WTC11 (cell line): ENCODE measurements around the gene GALNT4. TPM values are rescaled to one million over a fixed set of nuclear protein-coding genes. Genes with fewer than 3 reads are reported as not detected.

Experiments
- ATAC-seq: fragments of 200-7000 bp; cut with Tn5 transposase; 2 replicates; pipeline ENCODE4 v1.10.0; 2021; ENCODE audit warnings: mild to moderate bottlenecking, moderate library complexity
- CTCF ChIA-PET: fragments of 300-600 bp; sonication (Branson Sonifier 250); formaldehyde crosslinking; loops from one replicate; lab custom pipeline; 2021; ENCODE audit warnings: antibody characterized with exemption; lab: Charles Lee
- POLR2A ChIA-PET: fragments of 350-600 bp; sonication (Branson Sonifier 250); formaldehyde crosslinking; loops from one replicate; lab custom pipeline; 2021; ENCODE audit warnings: antibody characterized with exemption; lab: Charles Lee
- DNase-seq: peaks from one replicate; pipeline ENCODE4 v3.0.0; 2021; ENCODE audit warnings: low spot score
- H3K27ac Mint-ChIP-seq: 2 replicates; pipeline ENCODE4 v1.8.0; 2021; ENCODE audit warnings: mixed read lengths
- H3K27me3 Mint-ChIP-seq: 2 replicates; pipeline ENCODE4 v1.8.0; 2021; ENCODE audit warnings: low read depth, mild to moderate bottlenecking, moderate library complexity, mixed read lengths
- H3K36me3 Mint-ChIP-seq: 2 replicates; pipeline ENCODE4 v1.8.0; 2021; ENCODE audit warnings: mixed read lengths
- H3K4me1 Mint-ChIP-seq: 2 replicates; pipeline ENCODE4 v1.8.0; 2022; ENCODE audit warnings: mixed read lengths
- H3K4me3 Mint-ChIP-seq: 2 replicates; pipeline ENCODE4 v1.8.0; 2021; ENCODE audit warnings: mild to moderate bottlenecking, moderate library complexity, mixed read lengths
- H3K9me3 Mint-ChIP-seq: 2 replicates; pipeline ENCODE4 v1.8.0; 2021; ENCODE audit warnings: mixed read lengths
- CBFB ChIP-seq: sonication (generic); formaldehyde crosslinking; IDR thresholded peaks from 2 replicates; pipeline ENCODE4 v1.8.1; 2022; ENCODE audit warnings: mild to moderate bottlenecking, low read depth, missing genetic modification reagents
- ESRRA ChIP-seq: sonication (generic); formaldehyde crosslinking; IDR thresholded peaks from 2 replicates; pipeline ENCODE4 v1.8.1; 2022; ENCODE audit warnings: mild to moderate bottlenecking, missing genetic modification reagents, borderline replicate concordance
- FOXK1 ChIP-seq: sonication (generic); formaldehyde crosslinking; IDR thresholded peaks from 2 replicates; pipeline ENCODE4 v1.8.0; 2022; ENCODE audit warnings: mild to moderate bottlenecking, moderate library complexity, missing genetic modification reagents
- GTF2I ChIP-seq: fragments of 250-450 bp; sonication (Bioruptor Pico); conservative IDR thresholded peaks from 2 replicates; pipeline ENCODE4 v1.4.0; 2021; ENCODE audit warnings: mild to moderate bottlenecking
- HMGA2 ChIP-seq: fragments of 250-450 bp; sonication (Bioruptor Pico); IDR thresholded peaks from 2 replicates; pipeline ENCODE4 v1.4.0; 2021; ENCODE audit warnings: mild to moderate bottlenecking, moderate library complexity
- JAZF1 ChIP-seq: fragments of 250-450 bp; sonication (Bioruptor Pico); IDR thresholded peaks from 2 replicates; pipeline ENCODE4 v1.9.0; 2021; ENCODE audit warnings: moderate library complexity, mild to moderate bottlenecking, inconsistent platforms
- NFE2L1 ChIP-seq: sonication (generic); formaldehyde crosslinking; IDR thresholded peaks from 2 replicates; pipeline ENCODE4 v1.8.1; 2023; ENCODE audit warnings: missing genetic modification reagents
- NFYB ChIP-seq: sonication (generic); formaldehyde crosslinking; conservative IDR thresholded peaks from 2 replicates; pipeline ENCODE4 v1.8.0; 2022; ENCODE audit warnings: low read depth, missing genetic modification reagents
- RORB ChIP-seq: fragments of 250-450 bp; sonication (Bioruptor Pico); IDR thresholded peaks from 2 replicates; pipeline ENCODE4 v1.9.0; 2021; ENCODE audit warnings: mild to moderate bottlenecking
- SMAD3 ChIP-seq: sonication (generic); formaldehyde crosslinking; IDR thresholded peaks from 2 replicates; pipeline ENCODE4 v1.8.0; 2022; ENCODE audit warnings: missing genetic modification reagents, mild to moderate bottlenecking, borderline replicate concordance
- TP53 ChIP-seq: sonication (generic); formaldehyde crosslinking; IDR thresholded peaks from 2 replicates; pipeline ENCODE4 v1.8.1; 2023; ENCODE audit warnings: mild to moderate bottlenecking, missing genetic modification reagents
- ZNF121 ChIP-seq: sonication (generic); formaldehyde crosslinking; IDR thresholded peaks from 2 replicates; pipeline ENCODE4 v1.8.0; 2023; ENCODE audit warnings: missing genetic modification reagents
- ZNF138 ChIP-seq: sonication (generic); formaldehyde crosslinking; conservative IDR thresholded peaks from 2 replicates; pipeline ENCODE4 v1.8.1; 2022; ENCODE audit warnings: mild to moderate bottlenecking, moderate library complexity, missing genetic modification reagents
- ZNF396 ChIP-seq: fragments of 250-450 bp; sonication (Bioruptor Pico); IDR thresholded peaks from 2 replicates; pipeline ENCODE4 v1.8.0; 2021; ENCODE audit warnings: mild to moderate bottlenecking, moderate library complexity, borderline replicate concordance
- ZNF671 ChIP-seq: fragments of 250-450 bp; sonication (Bioruptor Pico); IDR thresholded peaks from 2 replicates; pipeline ENCODE4 v1.8.0; 2021; ENCODE audit warnings: mild to moderate bottlenecking
- total RNA-seq: library from RNA; stranded (reverse); gene quantifications from 3 replicates; pipeline ENCODE4 v1.2.3, GENCODE V29; 2021
- TF ChIP-seq, protein P1 (sequence below): sonication (generic); formaldehyde crosslinking; IDR thresholded peaks from 2 replicates; pipeline ENCODE4 v1.8.0; 2023; ENCODE audit warnings: missing genetic modification reagents
- TF ChIP-seq, protein P2 (sequence below): sonication (generic); formaldehyde crosslinking; IDR thresholded peaks from 2 replicates; pipeline ENCODE4 v1.8.1; 2023; ENCODE audit warnings: mild to moderate bottlenecking, missing genetic modification reagents
- TF ChIP-seq, protein P3 (sequence below): sonication (generic); formaldehyde crosslinking; IDR thresholded peaks from 2 replicates; pipeline ENCODE4 v1.8.1; 2022; ENCODE audit warnings: mild to moderate bottlenecking, missing genetic modification reagents, moderate library complexity, borderline replicate concordance
- TF ChIP-seq, protein P4 (sequence below): sonication (generic); formaldehyde crosslinking; IDR thresholded peaks from 2 replicates; pipeline ENCODE4 v1.8.0; 2023; ENCODE audit warnings: mild to moderate bottlenecking, missing genetic modification reagents
- TF ChIP-seq, protein P5 (sequence below): sonication (generic); formaldehyde crosslinking; IDR thresholded peaks from 2 replicates; pipeline ENCODE4 v1.8.1; 2023; ENCODE audit warnings: mild to moderate bottlenecking, moderate library complexity, missing genetic modification reagents

GALNT4 gene
- total RNA-seq, 1 experiment from 2014 or later, result 3.9 TPM

DNA sequence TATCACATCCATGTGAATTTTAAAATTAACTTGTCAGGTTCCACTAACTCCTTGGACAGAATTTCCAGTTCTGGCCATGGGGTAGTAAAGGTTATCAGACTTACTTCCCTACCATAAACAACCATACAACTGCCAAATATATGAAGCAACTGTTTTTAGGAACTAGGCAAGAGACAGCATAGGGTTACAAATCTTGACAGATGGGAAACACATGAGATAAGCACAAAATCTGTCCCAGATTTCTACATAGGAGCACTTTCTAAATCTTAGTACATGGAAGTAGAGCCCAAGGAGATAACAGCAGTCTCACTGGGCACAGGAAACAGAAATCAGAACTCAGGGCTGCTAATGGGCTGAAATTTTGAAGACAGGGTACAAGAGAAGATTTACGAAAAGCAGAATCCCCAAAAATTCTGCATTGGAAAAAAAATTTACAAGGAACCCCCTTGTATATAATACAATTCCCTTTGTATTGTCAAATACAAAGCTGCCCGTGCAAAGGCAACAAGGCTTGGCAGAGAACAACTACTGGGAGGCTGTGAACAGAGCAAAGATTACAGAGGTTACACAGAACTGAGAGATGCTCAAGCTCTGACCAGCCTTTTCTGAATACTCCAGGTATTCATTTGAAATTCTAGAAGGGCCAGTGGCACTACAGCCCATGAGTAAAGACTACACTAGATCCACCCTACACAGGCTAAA is 43.2 kb downstream of the GALNT4 start:
- no peak overlapping the region for H3K4me3 Mint-ChIP-seq
- TF ChIP-seq, protein P1, sequence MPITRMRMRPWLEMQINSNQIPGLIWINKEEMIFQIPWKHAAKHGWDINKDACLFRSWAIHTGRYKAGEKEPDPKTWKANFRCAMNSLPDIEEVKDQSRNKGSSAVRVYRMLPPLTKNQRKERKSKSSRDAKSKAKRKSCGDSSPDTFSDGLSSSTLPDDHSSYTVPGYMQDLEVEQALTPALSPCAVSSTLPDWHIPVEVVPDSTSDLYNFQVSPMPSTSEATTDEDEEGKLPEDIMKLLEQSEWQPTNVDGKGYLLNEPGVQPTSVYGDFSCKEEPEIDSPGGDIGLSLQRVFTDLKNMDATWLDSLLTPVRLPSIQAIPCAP (CRISPR knock-in tag), result no peak
- no peak for TF ChIP-seq JAZF1
- no peak for TF ChIP-seq ESRRA (CRISPR knock-in tag)
- TF ChIP-seq NFE2L1 (CRISPR knock-in tag), result no peak
- no peak for TF ChIP-seq ZNF121
- no peak for TF ChIP-seq NFYB (CRISPR knock-in tag)
- TF ChIP-seq GTF2I (CRISPR knock-in tag), result no peak
- TF ChIP-seq ZNF138 (CRISPR knock-in tag), result no peak
- no peak for TF ChIP-seq ZNF396 (CRISPR knock-in tag)
- no peak for TF ChIP-seq SMAD3
- no peak for TF ChIP-seq ZNF671 (CRISPR knock-in tag)
- TF ChIP-seq, protein P2, sequence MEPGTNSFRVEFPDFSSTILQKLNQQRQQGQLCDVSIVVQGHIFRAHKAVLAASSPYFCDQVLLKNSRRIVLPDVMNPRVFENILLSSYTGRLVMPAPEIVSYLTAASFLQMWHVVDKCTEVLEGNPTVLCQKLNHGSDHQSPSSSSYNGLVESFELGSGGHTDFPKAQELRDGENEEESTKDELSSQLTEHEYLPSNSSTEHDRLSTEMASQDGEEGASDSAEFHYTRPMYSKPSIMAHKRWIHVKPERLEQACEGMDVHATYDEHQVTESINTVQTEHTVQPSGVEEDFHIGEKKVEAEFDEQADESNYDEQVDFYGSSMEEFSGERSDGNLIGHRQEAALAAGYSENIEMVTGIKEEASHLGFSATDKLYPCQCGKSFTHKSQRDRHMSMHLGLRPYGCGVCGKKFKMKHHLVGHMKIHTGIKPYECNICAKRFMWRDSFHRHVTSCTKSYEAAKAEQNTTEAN, result no peak
- TF ChIP-seq, protein P3, sequence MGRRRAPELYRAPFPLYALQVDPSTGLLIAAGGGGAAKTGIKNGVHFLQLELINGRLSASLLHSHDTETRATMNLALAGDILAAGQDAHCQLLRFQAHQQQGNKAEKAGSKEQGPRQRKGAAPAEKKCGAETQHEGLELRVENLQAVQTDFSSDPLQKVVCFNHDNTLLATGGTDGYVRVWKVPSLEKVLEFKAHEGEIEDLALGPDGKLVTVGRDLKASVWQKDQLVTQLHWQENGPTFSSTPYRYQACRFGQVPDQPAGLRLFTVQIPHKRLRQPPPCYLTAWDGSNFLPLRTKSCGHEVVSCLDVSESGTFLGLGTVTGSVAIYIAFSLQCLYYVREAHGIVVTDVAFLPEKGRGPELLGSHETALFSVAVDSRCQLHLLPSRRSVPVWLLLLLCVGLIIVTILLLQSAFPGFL (CRISPR knock-in tag), result no peak
- TF ChIP-seq RORB (CRISPR knock-in tag), result no peak
- TF ChIP-seq HMGA2 (CRISPR knock-in tag), result no peak
- TF ChIP-seq, protein P4, sequence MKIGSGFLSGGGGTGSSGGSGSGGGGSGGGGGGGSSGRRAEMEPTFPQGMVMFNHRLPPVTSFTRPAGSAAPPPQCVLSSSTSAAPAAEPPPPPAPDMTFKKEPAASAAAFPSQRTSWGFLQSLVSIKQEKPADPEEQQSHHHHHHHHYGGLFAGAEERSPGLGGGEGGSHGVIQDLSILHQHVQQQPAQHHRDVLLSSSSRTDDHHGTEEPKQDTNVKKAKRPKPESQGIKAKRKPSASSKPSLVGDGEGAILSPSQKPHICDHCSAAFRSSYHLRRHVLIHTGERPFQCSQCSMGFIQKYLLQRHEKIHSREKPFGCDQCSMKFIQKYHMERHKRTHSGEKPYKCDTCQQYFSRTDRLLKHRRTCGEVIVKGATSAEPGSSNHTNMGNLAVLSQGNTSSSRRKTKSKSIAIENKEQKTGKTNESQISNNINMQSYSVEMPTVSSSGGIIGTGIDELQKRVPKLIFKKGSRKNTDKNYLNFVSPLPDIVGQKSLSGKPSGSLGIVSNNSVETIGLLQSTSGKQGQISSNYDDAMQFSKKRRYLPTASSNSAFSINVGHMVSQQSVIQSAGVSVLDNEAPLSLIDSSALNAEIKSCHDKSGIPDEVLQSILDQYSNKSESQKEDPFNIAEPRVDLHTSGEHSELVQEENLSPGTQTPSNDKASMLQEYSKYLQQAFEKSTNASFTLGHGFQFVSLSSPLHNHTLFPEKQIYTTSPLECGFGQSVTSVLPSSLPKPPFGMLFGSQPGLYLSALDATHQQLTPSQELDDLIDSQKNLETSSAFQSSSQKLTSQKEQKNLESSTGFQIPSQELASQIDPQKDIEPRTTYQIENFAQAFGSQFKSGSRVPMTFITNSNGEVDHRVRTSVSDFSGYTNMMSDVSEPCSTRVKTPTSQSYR (CRISPR knock-in tag), result no peak
- TF ChIP-seq CBFB, result no peak
- TF ChIP-seq, protein P5, sequence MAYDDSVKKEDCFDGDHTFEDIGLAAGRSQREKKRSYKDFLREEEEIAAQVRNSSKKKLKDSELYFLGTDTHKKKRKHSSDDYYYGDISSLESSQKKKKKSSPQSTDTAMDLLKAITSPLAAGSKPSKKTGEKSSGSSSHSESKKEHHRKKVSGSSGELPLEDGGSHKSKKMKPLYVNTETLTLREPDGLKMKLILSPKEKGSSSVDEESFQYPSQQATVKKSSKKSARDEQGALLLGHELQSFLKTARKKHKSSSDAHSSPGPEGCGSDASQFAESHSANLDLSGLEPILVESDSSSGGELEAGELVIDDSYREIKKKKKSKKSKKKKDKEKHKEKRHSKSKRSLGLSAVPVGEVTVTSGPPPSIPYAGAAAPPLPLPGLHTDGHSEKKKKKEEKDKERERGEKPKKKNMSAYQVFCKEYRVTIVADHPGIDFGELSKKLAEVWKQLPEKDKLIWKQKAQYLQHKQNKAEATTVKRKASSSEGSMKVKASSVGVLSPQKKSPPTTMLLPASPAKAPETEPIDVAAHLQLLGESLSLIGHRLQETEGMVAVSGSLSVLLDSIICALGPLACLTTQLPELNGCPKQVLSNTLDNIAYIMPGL (CRISPR knock-in tag), result no peak
- TF ChIP-seq, all 79 proteins: peak for 0
- ATAC-seq, result no peak
- Mint-ChIP-seq H3K27me3 (no peaks in the 10 kb centered on the region), H3K27ac (no peak overlapping the region), H3K9me3 (no peaks in the 10 kb centered on the region), H3K4me1 (peaks cover 12% of the 10 kb centered on the region), H3K36me3 (no peaks in the 10 kb centered on the region)
- no peak for DNase-seq
- CTCF ChIA-PET, result no interaction called here
- POLR2A ChIA-PET, result no interaction called here

DNA sequence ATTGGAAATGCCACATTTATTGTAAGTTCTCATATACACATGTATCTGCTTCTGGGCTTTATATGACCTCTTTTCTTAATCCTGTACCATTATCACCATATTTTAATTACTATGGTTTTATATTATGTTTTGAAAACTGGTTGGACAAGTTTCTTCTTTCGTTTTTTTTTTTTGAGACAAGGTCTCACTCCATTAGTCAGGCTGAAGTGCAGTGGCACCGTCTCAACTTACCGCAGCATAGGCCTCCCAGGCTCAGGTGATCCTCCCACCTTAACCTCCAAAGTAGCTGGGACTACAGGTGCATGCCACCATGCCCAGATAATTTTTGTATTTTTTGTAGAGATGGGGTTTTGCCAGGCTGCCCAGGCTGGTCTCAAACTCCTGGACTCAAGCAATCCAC is 44.6 kb downstream of the GALNT4 start:
- CTCF ChIA-PET, result no interaction called here

More for the DNA sequence above, 44.6 kb downstream of the GALNT4 start:
- Mint-ChIP-seq H3K9me3 (no peaks in the 10 kb centered on the region), H3K27ac (no peak overlapping the region), H3K27me3 (no peaks in the 10 kb centered on the region), H3K4me3 (no peak overlapping the region), H3K4me1 (peaks cover 3% of the 10 kb centered on the region; the same call in 1 of the 2 replicates), H3K36me3 (no peaks in the 10 kb centered on the region)
- DNase-seq, result no peak
- no peak for ATAC-seq
- no peak for TF ChIP-seq FOXK1
- no peak for TF ChIP-seq TP53
- TF ChIP-seq HMGA2 (CRISPR knock-in tag), result no peak
- no peak for TF ChIP-seq JAZF1
- POLR2A ChIA-PET, result no interaction called here
